T1000 (cell line): Measurements from ENCODE around the gene FADS6.
A peak's percentile ranks its signal among the peaks of the same experiment; 100 is the strongest.

ENCODE experiments used
- DNase-seq: peaks from one replicate; lab custom pipeline; 2025; ENCODE audit warnings: mixed read lengths; lab: John Stamatoyannopoulos, UW

The FADS6 gene

GRCh38 chr17:74866198-74866835 is 27.1 kb downstream of the FADS6 start:
- DNase-seq = no peak

- no peak for DNase-seq
Measured at GRCh38 chr17:74865504-74866197, 27.8 kb downstream of the FADS6 start.

GRCh38 chr17:74864866-74865395 is 28.5 kb downstream of the FADS6 start:
- peak; percentile 18 for DNase-seq

GRCh38 chr17:74864297-74864865 is 29.1 kb downstream of the FADS6 start:
- no peak for DNase-seq

- DNase-seq = no peak
Measured at GRCh38 chr17:74863420-74864296, 29.8 kb downstream of the FADS6 start.

- no peak for DNase-seq
Measured at GRCh38 chr17:74862919-74863318, 30.5 kb downstream of the FADS6 start.

GRCh38 chr17:74862108-74862901 is 31.1 kb downstream of the FADS6 start:
- no peak for DNase-seq

GRCh38 chr17:74861662-74862107 is 31.7 kb downstream of the FADS6 start:
- DNase-seq = no peak

- DNase-seq = no peak
Measured at GRCh38 chr17:74860872-74861661, 32.4 kb downstream of the FADS6 start.

GRCh38 chr17:74860229-74860871 is 33.1 kb downstream of the FADS6 start:
- DNase-seq = no peak

- DNase-seq = no peak
Measured at GRCh38 chr17:74859459-74860228, 33.8 kb downstream of the FADS6 start, which contains the start of gene GRIN2C. Gene GRIN2C (minus strand): TSS chr17:74859885. CDS start chr17:74855092, 4,793 bp downstream.

- DNase-seq = no peak
Measured at GRCh38 chr17:74858672-74859458, 34.6 kb downstream of the FADS6 start.

GRCh38 chr17:74857191-74857590 is 36.2 kb downstream of the FADS6 start:
- no peak for DNase-seq

GRCh38 chr17:74856112-74856511 is 37.3 kb downstream of the FADS6 start:
- DNase-seq = no peak

- no peak for DNase-seq
Measured at GRCh38 chr17:74855323-74855722, 38.1 kb downstream of the FADS6 start.

- no peak for DNase-seq
Measured at GRCh38 chr17:74854792-74855191, 38.6 kb downstream of the FADS6 start.

GRCh38 chr17:74853669-74854068 is 39.8 kb downstream of the FADS6 start:
- DNase-seq = no peak

GRCh38 chr17:74853048-74853397 is 40.4 kb downstream of the FADS6 start:
- no peak for DNase-seq
